NCI-H2029 (cell line): ENCODE measurements around the gene NFYA.

ENCODE experiments used
- DNase-seq: peaks from one replicate; lab custom pipeline; 2025; lab: John Stamatoyannopoulos, UW

The NFYA gene

DNA sequence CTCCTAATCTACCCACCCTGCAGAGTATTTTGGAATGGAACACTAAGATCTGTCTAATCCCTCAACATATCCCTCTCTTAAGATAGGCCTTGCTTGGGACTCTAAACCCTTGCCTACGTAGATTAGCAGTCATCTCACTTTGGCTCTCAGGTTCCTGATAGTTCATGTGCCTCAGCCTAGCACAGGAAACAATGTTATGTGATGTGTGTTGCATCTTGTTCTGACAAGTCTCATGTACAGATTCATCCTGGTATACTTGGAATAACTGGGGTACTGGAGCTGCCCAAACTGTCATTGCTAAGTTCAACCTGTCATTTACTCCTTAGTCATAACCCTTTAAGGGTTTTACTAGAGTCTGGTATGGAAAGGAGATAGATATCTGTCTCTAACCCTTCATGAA lies 47.3 kb downstream of the NFYA start:
- no peak for DNase-seq

DNA sequence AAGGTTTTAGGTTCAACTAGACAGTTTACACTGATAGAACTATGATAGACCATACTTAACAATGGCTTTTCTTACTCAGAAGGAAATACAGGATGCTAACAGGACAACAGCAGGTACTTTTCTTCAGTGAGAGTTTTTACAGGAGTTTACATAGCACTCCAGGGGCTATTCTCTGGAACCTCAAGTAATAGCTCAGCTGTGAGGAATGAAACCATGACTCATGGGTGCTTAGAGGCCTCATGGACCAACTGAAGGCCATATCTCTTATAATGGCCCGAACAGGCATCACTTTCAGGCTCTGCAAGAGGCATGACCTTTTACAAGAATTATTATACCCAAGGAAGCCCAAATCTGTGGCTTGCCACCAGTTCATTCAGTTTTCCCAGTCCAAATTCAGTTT lies 49.6 kb downstream of the NFYA start:
- DNase-seq, result no peak

DNA sequence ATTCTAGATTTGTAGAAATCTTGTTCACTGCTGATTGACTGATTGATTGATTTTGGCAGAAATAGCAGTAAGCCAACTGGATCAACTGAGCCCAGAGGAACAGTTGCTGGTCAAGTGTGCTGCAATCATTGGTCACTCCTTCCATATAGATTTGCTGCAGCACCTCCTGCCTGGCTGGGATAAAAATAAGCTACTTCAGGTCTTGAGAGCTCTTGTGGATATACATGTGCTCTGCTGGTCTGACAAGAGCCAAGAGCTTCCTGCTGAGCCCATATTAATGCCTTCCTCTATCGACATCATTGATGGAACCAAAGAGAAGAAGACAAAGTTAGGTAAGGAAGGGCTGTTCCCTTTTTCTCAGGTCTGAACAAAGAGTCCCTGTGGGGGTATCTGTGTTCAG lies 50.1 kb downstream of the NFYA start:
- peak; percentile 59 for DNase-seq

DNA sequence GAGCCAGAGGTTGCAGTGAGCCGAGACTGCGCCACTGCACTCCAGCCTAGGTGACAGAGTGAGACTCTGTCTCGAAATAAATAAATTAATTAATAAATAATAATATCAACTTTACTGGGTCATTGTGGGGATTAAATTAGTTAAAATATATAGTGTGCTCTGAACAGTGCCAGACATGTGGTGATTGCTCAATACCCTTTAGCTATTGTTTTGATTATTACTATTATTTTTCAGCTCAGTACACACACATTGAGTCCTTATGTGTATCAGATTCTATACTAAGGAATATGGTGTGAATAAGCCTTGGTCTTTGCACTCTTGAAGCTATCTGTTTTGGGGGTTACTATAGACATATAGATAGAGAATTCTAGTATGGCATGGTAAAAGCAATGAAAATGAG lies 52.5 kb downstream of the NFYA start:
- DNase-seq, result no peak

DNA sequence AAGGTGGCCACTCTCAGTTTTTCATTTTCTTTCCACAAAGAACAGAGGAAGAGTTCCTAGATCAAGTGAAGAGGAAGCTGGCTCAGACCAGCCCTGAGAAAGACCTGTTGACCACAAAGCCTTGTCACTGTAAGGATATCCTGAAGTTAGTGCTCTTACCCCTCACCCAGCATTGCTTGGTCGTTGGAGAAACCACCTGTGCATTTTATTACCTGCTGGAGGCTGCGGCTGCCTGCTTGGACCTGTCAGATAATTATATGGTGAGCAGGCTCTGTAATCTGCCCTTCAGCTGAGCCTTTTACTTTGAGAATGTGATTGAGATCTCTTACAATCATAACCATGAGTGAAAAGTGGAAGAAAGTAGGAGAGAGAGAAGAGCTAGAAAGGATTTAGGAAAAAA lies 59.5 kb downstream of the NFYA start:
- no peak for DNase-seq

DNA sequence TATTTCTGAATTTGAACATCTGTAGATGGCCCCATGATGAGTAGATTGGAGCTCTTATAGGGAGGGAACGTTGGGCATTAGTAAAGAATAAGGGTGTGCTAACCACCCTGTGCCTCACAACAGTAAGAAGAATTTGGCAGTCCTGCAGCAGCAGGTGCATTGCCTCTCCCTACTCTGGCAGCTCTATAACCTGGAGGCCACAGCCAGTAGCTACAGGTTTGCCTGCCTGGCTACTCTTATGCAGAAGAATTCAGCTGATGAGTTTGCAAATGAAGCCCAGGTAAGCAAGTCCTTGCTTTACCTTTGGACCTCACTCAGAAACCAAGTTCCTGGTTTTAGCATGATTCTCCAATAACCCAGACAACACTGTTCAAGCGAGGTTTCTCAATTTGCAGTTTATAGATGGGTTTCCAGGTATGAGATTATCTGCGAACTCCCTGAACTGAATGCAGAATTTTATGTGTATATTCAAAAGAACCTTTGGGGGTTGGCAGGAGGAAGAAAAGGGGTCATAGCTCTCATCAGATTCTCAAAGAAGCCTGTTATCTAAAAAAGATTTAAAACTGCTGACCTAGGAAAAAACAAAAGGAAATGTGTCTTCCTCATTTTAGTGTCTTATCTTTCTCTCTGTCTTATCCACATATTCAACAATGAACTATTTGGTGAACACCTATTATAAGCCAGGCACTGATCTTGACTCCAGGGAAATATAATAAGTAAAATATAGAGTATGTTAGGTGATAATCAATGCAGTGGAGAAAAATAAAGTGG lies 62.5 kb downstream of the NFYA start:
- DNase-seq, result no peak

DNA sequence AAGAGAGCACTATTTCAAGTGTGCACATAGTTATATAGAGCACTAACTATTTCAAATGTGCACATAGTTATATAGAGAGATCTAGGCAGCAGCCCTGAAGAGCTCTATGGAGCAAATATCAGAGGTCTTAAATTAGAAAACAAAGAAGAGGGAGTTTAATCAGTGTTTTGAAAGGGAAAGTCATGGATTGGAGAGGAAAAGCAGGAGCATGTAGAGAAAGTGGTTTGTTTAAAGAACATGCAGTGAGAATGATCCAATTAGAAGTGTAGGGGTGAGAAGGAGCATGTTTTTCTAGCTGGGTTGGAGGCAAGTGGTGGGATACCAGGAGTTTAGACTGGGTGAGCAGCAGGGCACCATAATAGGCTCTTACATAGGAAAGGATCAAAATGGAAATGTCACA lies 64.1 kb downstream of the NFYA start:
- DNase-seq, result no peak

DNA sequence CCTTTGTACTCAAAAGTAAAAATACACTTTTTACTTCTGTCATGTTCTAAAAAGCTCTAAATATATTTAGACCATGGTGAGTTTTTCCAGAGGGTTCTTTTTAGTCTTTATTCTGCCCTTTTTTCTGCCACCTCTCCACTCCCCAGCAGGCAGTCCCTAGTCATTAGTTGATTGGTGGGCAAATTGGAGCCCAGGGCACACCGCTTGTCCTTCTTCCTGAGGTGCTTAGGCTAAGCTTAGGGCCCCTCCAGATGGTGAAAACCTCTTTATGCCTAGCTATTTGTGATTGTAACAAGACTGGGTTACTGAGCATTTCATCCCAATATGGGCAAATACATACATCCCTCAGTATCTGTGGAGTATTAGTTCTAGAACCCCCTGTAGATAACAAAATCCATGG lies 75.1 kb downstream of the NFYA start:
- DNase-seq, result no peak
